T-helper 1 cell treated with Interleukin-12 subunit alpha and Interleukin-12 subunit beta and Interleukin-4 antibody, amounts not matched to agents 30 μg/mL and 1 μg/mL, for 36 hours (primary cell): ENCODE measurements around the gene SLC1A4.
A peak's percentile ranks its signal among the peaks of the same experiment; 100 is the strongest.
"Not testable (repeated sequence)": the region's sequence is repeated elsewhere in the genome, so short reads cannot be mapped to it uniquely, and the experiment has no call there.

Source experiments
- H3K27ac Mint-ChIP-seq: one replicate; pipeline ENCODE4 v1.8.0; 2021; ENCODE audit warnings: mild to moderate bottlenecking, mixed read lengths
- H3K27me3 Mint-ChIP-seq: one replicate; pipeline ENCODE4 v1.8.0; 2021; ENCODE audit warnings: low read depth, mixed read lengths
- H3K36me3 Mint-ChIP-seq: one replicate; pipeline ENCODE4 v1.8.0; 2021; ENCODE audit warnings: low read depth, mixed read lengths
- H3K4me1 Mint-ChIP-seq: one replicate; pipeline ENCODE4 v1.8.0; 2021; ENCODE audit warnings: low read depth, mixed read lengths
- H3K4me3 Mint-ChIP-seq: one replicate; pipeline ENCODE4 v1.8.0; 2021; ENCODE audit warnings: mild to moderate bottlenecking, moderate library complexity, mixed read lengths
- H3K9me3 Mint-ChIP-seq: one replicate; pipeline ENCODE4 v1.8.0; 2021; ENCODE audit warnings: mixed read lengths

The SLC1A4 gene

DNA sequence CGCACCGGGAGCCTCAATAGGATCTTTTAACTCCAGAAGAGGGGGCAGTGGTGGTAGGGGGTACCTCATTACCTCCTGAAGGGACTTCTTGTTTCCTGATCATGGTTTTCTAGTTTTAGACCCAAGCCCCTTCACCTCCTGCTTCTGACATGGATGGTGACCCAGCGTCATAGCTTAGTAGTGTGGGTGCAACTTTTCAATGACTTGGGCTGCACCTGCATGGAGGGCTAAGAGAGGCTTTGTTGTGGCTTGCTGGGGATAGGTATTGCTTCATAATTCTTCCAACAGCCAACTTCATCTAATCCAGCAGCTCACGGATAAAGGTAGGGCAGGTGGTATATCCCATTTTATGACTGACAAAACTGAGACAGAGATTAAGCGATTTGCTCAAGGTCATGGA lies 3.0 kb downstream of the SLC1A4 start:
- Mint-ChIP-seq H3K36me3 (peaks cover 18% of the 10 kb centered on the region), H3K9me3 (no peaks in the 10 kb centered on the region), H3K4me3 (peak overlapping the region; percentile 63), H3K27ac (no peak overlapping the region), H3K27me3 (peaks cover 6% of the 10 kb centered on the region), H3K4me1 (peaks cover 49% of the 10 kb centered on the region)

GRCh38 chr2:64992990-64993389 lies 3.8 kb downstream of the SLC1A4 start:
- Mint-ChIP-seq H3K4me3 (no peak overlapping the region), H3K4me1 (peaks cover 44% of the 10 kb centered on the region)

GRCh38 chr2:64995041-64995440 lies 5.8 kb downstream of the SLC1A4 start:
- Mint-ChIP-seq H3K4me3 (no peak overlapping the region), H3K27me3 (peaks cover 5% of the 10 kb centered on the region), H3K4me1 (peaks cover 46% of the 10 kb centered on the region), H3K9me3 (no peaks in the 10 kb centered on the region), H3K36me3 (peaks cover 18% of the 10 kb centered on the region), H3K27ac (no peak overlapping the region)

More at GRCh38 chr2:64992990-64993389, 3.8 kb downstream of the SLC1A4 start:
- Mint-ChIP-seq H3K27me3 (peaks cover 6% of the 10 kb centered on the region), H3K36me3 (peaks cover 18% of the 10 kb centered on the region), H3K27ac (no peak overlapping the region), H3K9me3 (no peaks in the 10 kb centered on the region)

- Mint-ChIP-seq H3K9me3 (no peaks in the 10 kb centered on the region), H3K4me3 (no peak overlapping the region), H3K4me1 (peaks cover 38% of the 10 kb centered on the region), H3K27me3 (no peaks in the 10 kb centered on the region), H3K36me3 (peaks cover 21% of the 10 kb centered on the region), H3K27ac (no peak overlapping the region)
Measured at GRCh38 chr2:64996871-64997307, 7.7 kb downstream of the SLC1A4 start.

DNA sequence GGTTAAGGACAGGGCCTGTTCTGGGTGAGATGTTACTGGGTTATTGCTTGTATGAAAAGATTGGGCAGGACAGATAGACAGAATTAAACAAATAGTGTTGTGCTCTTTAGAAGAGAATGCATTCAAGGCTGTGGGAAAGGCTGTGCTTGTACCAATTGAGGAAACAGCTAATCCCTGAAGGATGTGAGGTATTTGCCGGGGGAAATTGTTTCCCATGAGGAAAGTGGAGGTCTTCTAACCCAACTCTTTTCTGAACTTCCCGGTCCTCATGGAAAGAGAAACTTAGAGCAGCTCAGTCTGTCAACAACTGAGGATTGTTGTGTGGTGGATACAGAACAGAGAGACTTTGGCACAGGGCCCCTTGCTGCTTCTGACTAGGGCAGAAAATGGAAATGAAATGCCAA lies 9.5 kb downstream of the SLC1A4 start:
- Mint-ChIP-seq H3K9me3 (no peaks in the 10 kb centered on the region), H3K4me1 (peaks cover 23% of the 10 kb centered on the region), H3K27ac (peak overlapping the region; percentile 1), H3K4me3 (no peak overlapping the region), H3K27me3 (no peaks in the 10 kb centered on the region), H3K36me3 (peaks cover 17% of the 10 kb centered on the region)

DNA sequence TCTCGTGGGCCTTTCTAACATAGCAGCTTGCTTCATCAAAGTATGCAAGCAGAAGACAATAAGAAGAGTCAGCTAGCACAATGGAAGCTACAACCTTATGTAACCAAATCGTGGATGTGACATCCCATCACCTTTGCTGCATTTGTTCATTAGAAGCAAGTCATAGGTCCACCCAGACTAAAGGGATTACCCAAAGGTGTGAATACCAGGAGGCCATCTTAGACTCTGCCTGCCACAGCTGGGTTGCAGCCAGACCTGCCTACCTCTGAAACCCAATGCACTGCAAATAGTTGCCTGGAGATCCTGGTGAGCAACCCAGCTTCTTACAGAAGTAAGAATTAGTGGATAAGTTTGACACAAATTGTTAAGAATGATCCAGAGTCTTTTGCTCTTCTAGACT lies 10.6 kb downstream of the SLC1A4 start:
- Mint-ChIP-seq H3K9me3 (no peaks in the 10 kb centered on the region), H3K4me3 (no peak overlapping the region), H3K27me3 (no peaks in the 10 kb centered on the region), H3K4me1 (peaks cover 19% of the 10 kb centered on the region), H3K36me3 (peaks cover 16% of the 10 kb centered on the region), H3K27ac (no peak overlapping the region)

GRCh38 chr2:65000644-65001043 lies 11.4 kb downstream of the SLC1A4 start:
- H3K4me3 Mint-ChIP-seq: no peak overlapping the region
- no peak overlapping the region for H3K27ac Mint-ChIP-seq
- no peaks in the 10 kb centered on the region for H3K27me3 Mint-ChIP-seq
- peaks cover 19% of the 10 kb centered on the region for H3K4me1 Mint-ChIP-seq
- peaks cover 21% of the 10 kb centered on the region for H3K36me3 Mint-ChIP-seq
- no peaks in the 10 kb centered on the region for H3K9me3 Mint-ChIP-seq

DNA sequence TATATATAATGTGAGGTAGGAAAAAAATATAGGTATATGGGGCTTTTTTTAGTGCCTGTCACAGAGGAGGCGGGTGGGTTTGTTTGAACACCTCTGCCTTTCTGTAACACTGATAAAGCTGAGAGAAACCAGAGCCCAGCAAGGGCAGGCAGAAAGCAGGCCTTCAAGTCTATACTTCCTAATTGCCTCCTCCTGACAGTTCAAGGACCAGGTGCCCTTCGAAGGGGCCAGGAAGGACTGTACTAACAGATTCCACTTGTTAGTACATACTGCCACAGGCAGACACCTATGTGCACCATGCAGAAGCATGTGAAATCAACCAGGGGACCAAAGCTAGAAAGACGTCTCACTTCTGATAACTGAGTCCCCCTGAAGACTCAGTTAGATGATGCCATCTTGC lies 13.8 kb downstream of the SLC1A4 start:
- peaks cover 27% of the 10 kb centered on the region for H3K36me3 Mint-ChIP-seq
- H3K4me3 Mint-ChIP-seq: no peak overlapping the region
- peaks cover 12% of the 10 kb centered on the region for H3K4me1 Mint-ChIP-seq
- no peaks in the 10 kb centered on the region for H3K27me3 Mint-ChIP-seq
- no peak overlapping the region for H3K27ac Mint-ChIP-seq
- no peaks in the 10 kb centered on the region for H3K9me3 Mint-ChIP-seq

- not testable (repeated sequence) for H3K4me1 Mint-ChIP-seq, H3K27me3 Mint-ChIP-seq, H3K27ac Mint-ChIP-seq, H3K9me3 Mint-ChIP-seq, H3K4me3 Mint-ChIP-seq
- peaks cover 29% of the 10 kb centered on the region for H3K36me3 Mint-ChIP-seq
Measured at GRCh38 chr2:65004232-65004631, 15.0 kb downstream of the SLC1A4 start.

DNA sequence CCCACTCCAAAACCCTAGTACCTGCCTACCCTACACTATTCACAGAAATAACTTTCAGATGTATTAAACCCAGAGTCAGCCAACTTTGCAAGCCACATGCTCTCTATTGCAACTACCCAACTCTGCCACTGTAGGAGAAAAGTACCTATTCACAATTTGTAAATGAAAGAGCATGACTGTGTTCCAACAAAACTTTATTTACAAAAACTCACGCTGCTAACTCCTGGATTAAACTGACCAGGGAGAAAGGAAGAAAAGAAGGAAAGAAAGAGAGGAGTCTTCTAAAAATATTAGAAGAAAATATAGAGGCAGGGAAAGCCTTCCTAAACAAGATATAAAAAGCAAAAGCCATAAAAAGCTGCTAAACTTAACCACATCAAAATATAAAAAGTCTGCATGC lies 24.6 kb downstream of the SLC1A4 start:
- H3K27ac Mint-ChIP-seq: no peak overlapping the region
- H3K4me1 Mint-ChIP-seq: peaks cover 14% of the 10 kb centered on the region
- peaks cover 49% of the 10 kb centered on the region for H3K36me3 Mint-ChIP-seq
- H3K27me3 Mint-ChIP-seq: no peaks in the 10 kb centered on the region
- H3K4me3 Mint-ChIP-seq: no peak overlapping the region
- H3K9me3 Mint-ChIP-seq: no peaks in the 10 kb centered on the region

- Mint-ChIP-seq H3K27me3 (no peaks in the 10 kb centered on the region), H3K36me3 (peaks cover 53% of the 10 kb centered on the region)
Measured at GRCh38 chr2:65015731-65016130, 26.5 kb downstream of the SLC1A4 start.

GRCh38 chr2:65016789-65017188 lies 27.6 kb downstream of the SLC1A4 start:
- no peaks in the 10 kb centered on the region for H3K9me3 Mint-ChIP-seq
- H3K4me3 Mint-ChIP-seq: no peak overlapping the region
- peaks cover 51% of the 10 kb centered on the region for H3K36me3 Mint-ChIP-seq
- peak overlapping the region; percentile 60 for H3K27ac Mint-ChIP-seq
- H3K27me3 Mint-ChIP-seq: no peaks in the 10 kb centered on the region
- peaks cover 14% of the 10 kb centered on the region for H3K4me1 Mint-ChIP-seq

More at GRCh38 chr2:65015731-65016130, 26.5 kb downstream of the SLC1A4 start:
- Mint-ChIP-seq H3K4me3 (no peak overlapping the region), H3K27ac (no peak overlapping the region), H3K4me1 (peaks cover 14% of the 10 kb centered on the region), H3K9me3 (no peaks in the 10 kb centered on the region)

DNA sequence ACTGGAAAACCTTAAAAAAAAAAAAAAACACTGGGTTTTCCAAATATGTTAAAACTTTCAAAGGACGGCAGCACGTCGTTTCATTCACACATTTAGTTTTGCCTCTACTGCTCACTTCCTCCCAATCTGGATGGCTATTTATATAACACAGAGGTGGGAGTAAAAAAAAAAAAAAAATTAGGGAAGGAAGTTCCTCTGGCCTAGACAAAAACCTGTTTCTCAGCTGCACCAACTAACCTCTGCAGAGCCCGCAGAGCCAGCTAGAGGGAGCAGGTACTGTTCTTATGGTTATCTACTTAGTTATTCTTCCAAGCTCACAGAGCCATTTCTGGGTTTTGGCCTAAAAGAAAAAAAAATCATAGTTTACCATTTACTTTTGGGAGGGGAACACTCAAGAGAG lies 28.1 kb downstream of the SLC1A4 start:
- Mint-ChIP-seq H3K4me3 (no peak overlapping the region), H3K4me1 (peaks cover 14% of the 10 kb centered on the region), H3K9me3 (no peaks in the 10 kb centered on the region), H3K36me3 (peaks cover 49% of the 10 kb centered on the region), H3K27me3 (no peaks in the 10 kb centered on the region), H3K27ac (no peak overlapping the region)

- Mint-ChIP-seq H3K27ac (no peak overlapping the region), H3K27me3 (no peaks in the 10 kb centered on the region), H3K9me3 (no peaks in the 10 kb centered on the region), H3K4me3 (no peak overlapping the region), H3K4me1 (peaks cover 12% of the 10 kb centered on the region), H3K36me3 (peaks cover 48% of the 10 kb centered on the region)
Measured at GRCh38 chr2:65018141-65018582, 29.0 kb downstream of the SLC1A4 start.

- Mint-ChIP-seq H3K27ac (no peak overlapping the region), H3K4me3 (no peak overlapping the region), H3K9me3 (no peaks in the 10 kb centered on the region), H3K4me1 (peaks cover 10% of the 10 kb centered on the region), H3K36me3 (peaks cover 42% of the 10 kb centered on the region), H3K27me3 (no peaks in the 10 kb centered on the region)
Measured at GRCh38 chr2:65019010-65019409, 29.8 kb downstream of the SLC1A4 start.

GRCh38 chr2:65019675-65020195 lies 30.5 kb downstream of the SLC1A4 start:
- no peaks in the 10 kb centered on the region for H3K27me3 Mint-ChIP-seq
- no peak overlapping the region for H3K27ac Mint-ChIP-seq
- H3K4me3 Mint-ChIP-seq: no peak overlapping the region
- H3K36me3 Mint-ChIP-seq: peaks cover 42% of the 10 kb centered on the region
- no peaks in the 10 kb centered on the region for H3K9me3 Mint-ChIP-seq
- peaks cover 15% of the 10 kb centered on the region for H3K4me1 Mint-ChIP-seq
